K562 (cell line): Measurements from ENCODE around the gene GGTLC1. TPM values are rescaled to one million over a fixed set of nuclear protein-coding genes. Genes with fewer than 3 reads are reported as not detected.

Experiments
- ATAC-seq: fragments of 200-7000 bp; cut with Tn5 transposase; 3 replicates; pipeline ENCODE4 v1.9.1; 2020; ENCODE audit warnings: moderate library complexity
- BruUV-seq: library from RNA; stranded (reverse); fragments of 400-500 nt; replicated peaks from 2 replicates; lab custom pipeline; 2021; lab: Mats Ljungman, UMichigan
- CTCF ChIA-PET: fragments of 300-600 bp; formaldehyde crosslinking; extraction: SDS; loops from one replicate; lab custom pipeline; 2021; ENCODE audit warnings: low intra/inter-chr PET ratio; lab: Yijun Ruan, JAX
- POLR2A ChIA-PET: fragments of 300-600, 350-650 bp; sonication (Branson Sonifier 250); formaldehyde crosslinking; extraction: SDS; loops from one replicate; lab custom pipeline; 2021; ENCODE audit warnings: antibody characterized with exemption, inconsistent platforms; lab: Yijun Ruan, JAX
- DNase-seq, 4 experiments: peaks; one replicate each; pipeline versions ENCODE4 v3.0.0 to v3.0.0-alpha.2; 2011 to 2018; ENCODE audit warnings: low spot score in 3 of 4, mixed read lengths in 3 of 4; ENCODE audit errors: extremely low read depth in 1 of 4
- FAIRE-seq: peaks from 2 replicates; lab custom pipeline; 2011; peaks lifted over from hg19 to GRCh38; lab: Jason Lieb, UNC
- H2AFZ ChIP-seq: 2 replicates; pipeline ENCODE4 v1.6.0; 2011; ENCODE audit warnings: low read depth, low read length, control low read depth, inconsistent platforms
- H3K27ac ChIP-seq: fragments of 200-600 bp; 3 replicates; pipeline ENCODE4 v1.8.0; 2011; ENCODE audit warnings: low read depth, mild to moderate bottlenecking, control low read depth, inconsistent platforms, low read length, moderate library complexity, mixed read lengths; ENCODE audit errors: extremely low read depth
- H3K27me3 ChIP-seq, 2 experiments: fragments of 300-600 bp in 1 of 2; 2 replicates in 1 of 2; 3 replicates in 1 of 2; pipeline versions ENCODE4 v1.6.0 to v1.8.0; 2011; ENCODE audit warnings: inconsistent platforms in 2 of 2, low read length in 2 of 2, mild to moderate bottlenecking in 1 of 2, mixed read lengths in 1 of 2, moderate library complexity in 1 of 2; ENCODE audit not compliant: control insufficient read depth in 2 of 2, insufficient read depth in 2 of 2
- H3K36me3 ChIP-seq: fragments of 300-600 bp; 3 replicates; pipeline ENCODE4 v1.8.0; 2011; ENCODE audit warnings: mild to moderate bottlenecking, low read length, inconsistent platforms; ENCODE audit not compliant: control insufficient read depth, insufficient read depth
- H3K4me1 ChIP-seq, 2 experiments: fragments of 200-600 bp in 1 of 2; replicated peaks in 1 of 2; 2 replicates in 1 of 2; 3 replicates in 1 of 2; pipeline versions ENCODE4 v1.5.1 to v1.8.0; 2011; ENCODE audit warnings: inconsistent platforms in 2 of 2, low read length in 2 of 2, mild to moderate bottlenecking in 1 of 2, mixed read lengths in 1 of 2, moderate library complexity in 1 of 2; ENCODE audit not compliant: control insufficient read depth in 2 of 2, insufficient read depth in 2 of 2
- H3K4me2 ChIP-seq: 2 replicates; pipeline ENCODE4 v1.6.1; 2011; ENCODE audit warnings: low read length, control low read depth, inconsistent platforms, mixed read lengths; ENCODE audit not compliant: insufficient read depth
- H3K4me3 ChIP-seq: fragments of 200-600 bp; sonication (generic), shearing (Covaris generic); 2 replicates; pipeline ENCODE4 v1.5.1; 2016; ENCODE audit warnings: control low read depth, inconsistent platforms
- H3K79me2 ChIP-seq: fragments of 200-600 bp; 3 replicates; pipeline ENCODE4 v1.8.0; 2011; ENCODE audit warnings: low read length, inconsistent platforms; ENCODE audit not compliant: control insufficient read depth, insufficient read depth
- H3K9ac ChIP-seq, 2 experiments: 2 replicates each; pipeline versions ENCODE4 v1.6.0 to v1.6.1; 2011; ENCODE audit warnings: low read depth in 2 of 2, low read length in 2 of 2, control low read depth in 1 of 2, inconsistent platforms in 1 of 2, mild to moderate bottlenecking in 1 of 2, mixed read lengths in 1 of 2; ENCODE audit not compliant: insufficient read depth in 1 of 2
- H3K9me1 ChIP-seq: one replicate; pipeline ENCODE4 v1.6.0; 2011; ENCODE audit warnings: inconsistent platforms, mild to moderate bottlenecking, low read length, moderate library complexity; ENCODE audit not compliant: control insufficient read depth, insufficient read depth
- H3K9me3 ChIP-seq: replicated peaks from 2 replicates; pipeline ENCODE4 v1.5.1; 2011; ENCODE audit warnings: low read depth, low read length, inconsistent platforms; ENCODE audit not compliant: control insufficient read depth, insufficient read depth
- H4K20me1 ChIP-seq: replicated peaks from 2 replicates; pipeline ENCODE4 v1.6.1; 2011; ENCODE audit warnings: low read length, inconsistent platforms, mixed read lengths; ENCODE audit not compliant: control insufficient read depth, insufficient read depth
- CHD7 ChIP-seq: fragments of 200-600 bp; sonication (generic); IDR thresholded peaks from one replicate; pipeline ENCODE4 v1.6.1; 2012; ENCODE audit warnings: mild to moderate bottlenecking, low read depth, low read length, inconsistent platforms
- E2F1 ChIP-seq: sonication (generic); formaldehyde crosslinking; IDR thresholded peaks from 2 replicates; pipeline ENCODE4 v1.8.1; 2023; ENCODE audit warnings: mild to moderate bottlenecking, missing genetic modification reagents, moderate library complexity
- THRA ChIP-seq: fragments of 450-650 bp; IDR thresholded peaks from 2 replicates; pipeline ENCODE4 v1.6.1; 2017; ENCODE audit warnings: mild to moderate bottlenecking, moderate library complexity
- WGBS: fragments of 100-300 bp; shearing (Covaris generic); methylation state at CpG from one replicate; pipeline ENCODE4 v1.1.6; 2016; ENCODE audit warnings: low coverage, mixed read lengths; ENCODE audit not compliant: insufficient coverage; ENCODE audit errors: missing lambda C conversion rate; 5-methylcytosine and 5-hydroxymethylcytosine counted together
- in situ Hi-C: fragments of 300-500 bp; cut with MboI; formaldehyde crosslinking; loops from 4 replicates; pipeline ENCODE4 v1.15.0; 2018; ENCODE audit warnings: inconsistent platforms, mixed read lengths
- intact Hi-C: fragments of 100-400 bp; cut with micrococcal nuclease; formaldehyde crosslinking; loops from 2 replicates; pipeline ENCODE4 v1.14.2; 2022
- polyA plus RNA-seq, 8 experiments: library from polyadenylated mRNA; depleted of rRNA in 4 of 8; stranded (reverse) in 5 of 8; unstranded in 3 of 8; fragments of >200 nt; fragmentation: Nextera tagmentation in 2 of 8; fragmentation: Illumina TruSeq in 1 of 8; extraction: Ambion mirVana in 2 of 8; extraction: Trizol in 1 of 8; gene quantifications; 2 replicates each; pipeline versions ENCODE4 v1.2.1 to v1.2.3, GENCODE V29; 2011 to 2014; ENCODE audit warnings: inconsistent platforms in 1 of 8, missing spikeins in 1 of 8
- total RNA-seq, 7 experiments: library from RNA; depleted of rRNA in 6 of 7; stranded (reverse); fragments of >200 nt in 6 of 7; fragmentation: Illumina TruSeq in 2 of 7; extraction: Trizol in 2 of 7; gene quantifications; 2 replicates each; pipeline versions ENCODE4 v1.2.1 to v1.2.3, GENCODE V29; 2011 to 2021; ENCODE audit warnings: low replicate concordance in 1 of 7

GGTLC1 gene
- total and polyA plus RNA-seq, 9 of the 15 experiments (the other 6 are each of a cell fraction or from before 2014, with no cell fraction given): not detected

GRCh38 chr20:23998392-23998791, 9.8 kb upstream of the GGTLC1 start:
- Histone ChIP-seq H3K9me3 (no peaks in the 10 kb centered on the region), H3K36me3 (no peaks in the 10 kb centered on the region), H3K9ac (no peak overlapping the region), H3K9me1 (no peaks in the 10 kb centered on the region), H2AFZ (no peak overlapping the region), H3K79me2 (no peaks in the 10 kb centered on the region), H3K27me3 (peaks cover 0 to 4% of the 10 kb centered on the region in 2 experiments; a peak in 1 of 5 replicates), H3K27ac (no peak overlapping the region), H3K4me2 (no peak overlapping the region), H3K4me1 (no peaks in the 10 kb centered on the region), H3K4me3 (no peak overlapping the region), H4K20me1 (no peaks in the 10 kb centered on the region)
- no TSS peak for BruUV-seq
- POLR2A ChIA-PET: interaction anchor here (0.6 kb wide), 1 partner anchor 184 kb away, joined by 3 read pairs; no protein-coding TSS in a partner anchor
- in situ Hi-C loops: loop anchor here (10.0 kb wide), 1 partner anchor 114 kb away; no protein-coding TSS in a partner anchor
- no peak for FAIRE-seq
- TF ChIP-seq THRA: no peak
- no peak for TF ChIP-seq E2F1 (CRISPR knock-in tag)
- TF ChIP-seq CHD7: no peak
- CTCF ChIA-PET: no interaction called here
- intact Hi-C loops: loop anchor here (5.0 kb wide), 1 partner anchor 111 kb away; no protein-coding TSS in a partner anchor
- WGBS: 0% methylated on average over 7 of the region's 8 CpGs
- DNase-seq: no peak
- no peak for ATAC-seq
